NCI-H1092 treated with DMSO at 0.1 percent for 48 hours (cell line): ENCODE results near the gene MRPL49.
A peak's percentile ranks its signal among the peaks of the same experiment; 100 is the strongest.
"Not testable (repeated sequence)": the region's sequence is repeated elsewhere in the genome, so short reads cannot be mapped to it uniquely, and the experiment has no call there.

ENCODE experiments used
- DNase-seq: peaks from one replicate; lab custom pipeline; 2025; lab: John Stamatoyannopoulos, UW

MRPL49 gene

GRCh38 chr11:65117206-65118096 is 4.7 kb upstream of the MRPL49 start, which contains the start of gene ZNHIT2:
Gene ZNHIT2 (minus strand): TSS chr11:65117701. CDS start chr11:65117653, 48 bp downstream.
- peak; percentile 100 for DNase-seq

DNA sequence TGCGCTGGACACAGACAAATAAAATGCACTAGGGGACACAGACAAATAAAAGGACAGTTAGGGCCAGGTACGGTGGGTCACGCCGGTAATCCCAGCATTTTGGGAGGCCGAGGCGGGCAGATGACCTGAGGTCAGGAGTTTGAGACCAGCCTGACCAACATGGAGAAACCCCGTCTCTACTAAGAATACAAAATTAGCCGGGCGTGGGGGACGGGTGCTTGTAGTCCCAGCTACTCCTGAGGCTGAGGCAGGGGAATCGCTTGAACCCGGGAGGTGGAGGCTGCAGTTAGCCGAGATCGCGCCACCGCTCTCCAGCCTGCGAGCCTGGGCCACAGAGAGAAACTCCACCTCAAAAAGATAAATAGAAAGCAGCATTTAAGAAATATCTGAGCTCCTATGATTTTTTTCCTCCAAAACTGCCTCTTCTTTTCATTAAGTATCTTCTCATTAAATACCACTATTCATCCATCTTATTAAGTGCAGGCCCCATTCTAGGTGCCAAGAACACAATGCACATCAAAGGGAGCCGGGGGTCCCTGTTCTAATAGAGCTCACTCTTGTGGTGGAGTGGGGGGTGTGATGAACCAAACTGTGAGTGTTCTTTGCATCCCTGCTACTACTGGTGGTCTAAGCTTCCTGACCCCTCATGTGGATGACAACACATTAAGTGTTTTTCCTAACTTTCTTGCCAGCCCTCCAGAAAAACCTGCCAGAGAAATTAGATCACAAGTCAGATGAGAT is 3.9 kb upstream of the MRPL49 start:
- DNase-seq: no peak

DNA sequence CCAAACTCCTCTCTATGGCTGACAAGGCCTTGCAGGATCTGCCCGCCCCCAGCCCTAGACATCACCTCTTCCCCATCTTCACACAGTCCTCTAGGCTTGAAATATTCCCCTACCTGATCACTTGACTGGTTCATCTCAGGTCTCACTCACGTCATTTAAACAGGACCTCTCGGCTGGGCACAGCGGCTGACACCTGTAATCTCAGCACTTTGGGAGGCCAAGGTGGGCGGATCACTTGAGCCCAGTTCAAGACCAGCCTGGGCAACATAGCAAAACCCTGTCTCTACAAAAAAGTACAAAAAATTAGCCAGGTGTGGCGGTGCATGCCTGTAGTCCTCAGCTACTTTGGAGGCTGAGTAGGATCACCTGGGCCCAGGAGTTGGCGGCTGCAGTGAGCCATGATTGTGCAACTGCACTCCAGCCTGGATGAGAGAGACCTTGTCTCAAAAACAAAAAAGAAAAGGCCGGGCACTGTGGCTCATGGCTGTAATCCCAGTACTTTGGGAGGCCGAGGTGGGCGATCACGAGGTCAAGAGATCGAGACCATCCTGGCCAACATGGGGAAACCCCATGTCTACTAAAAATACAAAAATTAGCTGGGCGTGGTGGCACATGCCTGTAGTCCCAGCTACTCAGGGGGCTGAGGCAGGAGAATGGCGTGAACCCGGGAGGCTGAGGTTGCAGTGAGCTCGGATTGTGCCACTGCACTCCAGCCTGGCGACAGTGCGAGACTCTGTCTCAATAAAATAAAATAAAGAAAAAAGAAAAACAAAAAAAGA is 3.0 kb upstream of the MRPL49 start:
- not testable (repeated sequence) for DNase-seq

DNA sequence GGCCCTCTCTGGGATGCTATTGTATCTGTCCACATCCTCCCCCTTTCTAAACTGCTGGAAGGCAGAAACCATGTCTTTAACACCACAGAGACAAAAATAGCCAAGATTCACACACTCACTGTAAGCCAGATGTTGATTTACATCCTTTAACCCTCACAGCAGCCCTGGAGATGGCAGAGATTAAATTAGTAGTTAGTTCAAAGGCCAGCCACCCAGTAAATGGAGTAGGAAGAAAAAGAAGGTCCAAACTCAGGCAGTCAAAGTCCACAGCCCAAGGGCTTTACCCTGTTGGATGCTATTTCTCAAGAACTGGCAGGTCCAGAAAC is 2.5 kb upstream of the MRPL49 start:
- no peak for DNase-seq

- DNase-seq: no peak
Measured at GRCh38 chr11:65120831-65121230, 1.3 kb upstream of the MRPL49 start.

- no peak for DNase-seq
Measured at GRCh38 chr11:65121447-65121864, 665 bp upstream of the MRPL49 start.

GRCh38 chr11:65124480-65125196 is 2.5 kb downstream of the MRPL49 start:
- DNase-seq: no peak

GRCh38 chr11:65125197-65126056 is 3.3 kb downstream of the MRPL49 start:
- no peak for DNase-seq

DNA sequence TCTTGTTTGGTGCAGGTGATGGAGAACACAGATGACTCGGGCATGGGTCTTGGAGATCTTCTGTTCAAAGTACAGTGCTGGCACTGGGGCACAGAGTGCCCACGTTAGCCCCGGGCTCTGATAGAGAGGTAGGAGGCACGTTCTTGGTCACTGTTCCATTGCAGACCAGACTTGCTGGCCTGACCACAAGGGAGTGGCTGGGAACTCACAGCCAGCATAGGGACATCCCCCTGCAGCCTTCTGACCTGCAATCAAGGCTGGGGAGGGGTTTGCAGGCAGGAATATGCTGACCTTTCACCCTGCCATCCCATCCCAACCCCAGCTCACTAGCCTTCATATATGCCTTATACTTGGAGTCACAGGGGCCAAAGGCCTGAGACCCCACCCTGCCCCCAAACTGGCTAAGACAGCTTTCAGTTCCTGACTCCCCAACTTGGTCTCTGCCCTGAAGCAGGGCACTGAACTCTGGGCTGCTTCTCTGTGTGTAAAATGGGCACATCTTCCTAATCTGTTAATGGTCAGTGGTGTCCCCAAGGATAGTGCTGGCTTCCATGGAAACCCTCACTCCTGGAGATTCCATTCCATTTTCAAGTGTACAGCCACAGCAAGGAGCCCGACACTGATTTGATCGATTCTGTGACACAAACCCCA is 4.6 kb downstream of the MRPL49 start:
- no peak for DNase-seq

GRCh38 chr11:65127473-65128181 is 5.5 kb downstream of the MRPL49 start:
- DNase-seq: no peak

GRCh38 chr11:65128182-65129145 is 6.3 kb downstream of the MRPL49 start:
- DNase-seq: no peak

- no peak for DNase-seq
Measured at GRCh38 chr11:65129649-65130441, 7.7 kb downstream of the MRPL49 start.

GRCh38 chr11:65130631-65131416 is 8.7 kb downstream of the MRPL49 start:
- DNase-seq: no peak

- no peak for DNase-seq
Measured at GRCh38 chr11:65131417-65131776, 9.3 kb downstream of the MRPL49 start.

DNA sequence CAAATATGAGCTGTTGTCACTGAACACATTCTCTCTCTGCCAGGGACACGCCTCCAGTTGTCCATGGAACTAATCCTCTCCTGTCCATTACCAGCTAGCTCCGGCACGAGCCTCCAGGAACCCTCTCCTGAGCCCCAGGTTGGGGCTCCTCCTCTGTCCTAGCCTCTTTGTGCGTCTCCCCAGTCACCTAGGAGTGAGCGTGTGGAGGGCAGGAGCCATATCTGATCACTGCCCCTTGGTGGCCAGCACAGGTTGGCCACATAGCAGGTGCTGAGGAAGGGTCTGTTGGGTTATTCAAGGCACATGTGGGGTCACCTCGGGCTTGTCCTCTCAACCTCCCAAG is 9.7 kb downstream of the MRPL49 start:
- DNase-seq: no peak

- DNase-seq: no peak
Measured at GRCh38 chr11:65132238-65132987, 10.3 kb downstream of the MRPL49 start.
